HepG2 (cell line): ENCODE measurements around the gene ACTN4. TPM values are rescaled to one million over a fixed set of nuclear protein-coding genes. Genes with fewer than 3 reads are reported as not detected.

Experiments used
- GATAD1 ChIP-seq: IDR thresholded peaks from 2 replicates; pipeline ENCODE4 v1.6.1; 2016; ENCODE audit warnings: missing genetic modification reagents, missing compliant biosample characterization
- GFI1 ChIP-seq: sonication (generic); formaldehyde crosslinking; IDR thresholded peaks from 2 replicates; pipeline ENCODE4 v1.5.0; 2020; ENCODE audit warnings: missing genetic modification reagents, mild to moderate bottlenecking, borderline replicate concordance
- JUND ChIP-seq: sonication (generic); formaldehyde crosslinking; IDR thresholded peaks from 2 replicates; pipeline ENCODE4 v1.8.0; 2022; ENCODE audit warnings: mild to moderate bottlenecking, missing genetic modification reagents
- NCOA2 ChIP-seq: sonication (generic); formaldehyde crosslinking; IDR thresholded peaks from 2 replicates; pipeline ENCODE4 v1.8.0; 2022; ENCODE audit warnings: inconsistent platforms
- NFATC3 ChIP-seq: sonication (generic); formaldehyde crosslinking; IDR thresholded peaks from 2 replicates; pipeline ENCODE4 v1.5.1; 2020; ENCODE audit warnings: mild to moderate bottlenecking, missing genetic modification reagents
- SIX1 ChIP-seq: sonication (generic); formaldehyde crosslinking; IDR thresholded peaks from 2 replicates; pipeline ENCODE4 v1.4.0; 2020; ENCODE audit warnings: missing genetic modification reagents, borderline replicate concordance
- TEAD2 ChIP-seq: sonication (generic); formaldehyde crosslinking; IDR thresholded peaks from 2 replicates; pipeline ENCODE4 v1.9.0; 2021; ENCODE audit warnings: missing genetic modification reagents
- ZNF354B ChIP-seq: sonication (generic); formaldehyde crosslinking; IDR thresholded peaks from 2 replicates; pipeline ENCODE4 v1.8.0; 2022; ENCODE audit warnings: mild to moderate bottlenecking, missing genetic modification reagents
- ZNF629 ChIP-seq: sonication (generic); formaldehyde crosslinking; conservative IDR thresholded peaks from 2 replicates; pipeline ENCODE4 v1.5.0; 2020; ENCODE audit warnings: missing genetic modification reagents
- ZNF749 ChIP-seq: sonication (generic); formaldehyde crosslinking; IDR thresholded peaks from 2 replicates; pipeline ENCODE4 v1.8.0; 2022; ENCODE audit warnings: mild to moderate bottlenecking, missing genetic modification reagents, moderate library complexity, borderline replicate concordance
- polyA plus RNA-seq, 8 experiments: library from polyadenylated mRNA; depleted of rRNA in 3 of 8; stranded (reverse) in 7 of 8; unstranded in 1 of 8; fragments of >200 nt; fragmentation: Illumina TruSeq in 4 of 8; extraction: Trizol in 4 of 8; gene quantifications; 2 replicates each; pipeline versions ENCODE4 v1.2.1 to v1.2.3, GENCODE V29; 2011 to 2016; ENCODE audit warnings: low read depth in 4 of 8, missing spikeins in 1 of 8, mixed read lengths in 1 of 8; ENCODE audit not compliant: insufficient read depth in 1 of 8
- total RNA-seq, 5 experiments: library from RNA; depleted of rRNA; stranded (reverse); fragments of >200 nt; fragmentation: Illumina TruSeq; extraction: Trizol; gene quantifications; 2 replicates each; pipeline ENCODE4 v1.2.3, GENCODE V29; 2016; ENCODE audit warnings: low read depth in 1 of 5
- TF ChIP-seq, protein P1 (sequence below): sonication (generic); formaldehyde crosslinking; IDR thresholded peaks from 2 replicates; pipeline ENCODE4 v1.5.1; 2020; ENCODE audit warnings: mild to moderate bottlenecking, missing genetic modification reagents, moderate library complexity
- TF ChIP-seq, protein P2 (sequence below): sonication (generic); formaldehyde crosslinking; conservative IDR thresholded peaks from 2 replicates; pipeline ENCODE4 v1.4.0; 2020; ENCODE audit warnings: mild to moderate bottlenecking, missing genetic modification reagents, moderate library complexity
- TF ChIP-seq, protein P3 (sequence below): sonication (generic); formaldehyde crosslinking; IDR thresholded peaks from 2 replicates; pipeline ENCODE4 v1.4.0; 2020; ENCODE audit warnings: missing genetic modification reagents
- TF ChIP-seq, protein P4 (sequence below): IDR thresholded peaks from 2 replicates; pipeline ENCODE4 v1.6.1; 2012; ENCODE audit warnings: inconsistent platforms
- TF ChIP-seq, protein P5 (sequence below): IDR thresholded peaks from 2 replicates; pipeline ENCODE4 v1.6.1; 2016

Gene ACTN4
- total and polyA plus RNA-seq, 2 of the 13 experiments (the other 11 are each of a cell fraction or from before 2014, with no cell fraction given): 171 to 192 TPM

DNA sequence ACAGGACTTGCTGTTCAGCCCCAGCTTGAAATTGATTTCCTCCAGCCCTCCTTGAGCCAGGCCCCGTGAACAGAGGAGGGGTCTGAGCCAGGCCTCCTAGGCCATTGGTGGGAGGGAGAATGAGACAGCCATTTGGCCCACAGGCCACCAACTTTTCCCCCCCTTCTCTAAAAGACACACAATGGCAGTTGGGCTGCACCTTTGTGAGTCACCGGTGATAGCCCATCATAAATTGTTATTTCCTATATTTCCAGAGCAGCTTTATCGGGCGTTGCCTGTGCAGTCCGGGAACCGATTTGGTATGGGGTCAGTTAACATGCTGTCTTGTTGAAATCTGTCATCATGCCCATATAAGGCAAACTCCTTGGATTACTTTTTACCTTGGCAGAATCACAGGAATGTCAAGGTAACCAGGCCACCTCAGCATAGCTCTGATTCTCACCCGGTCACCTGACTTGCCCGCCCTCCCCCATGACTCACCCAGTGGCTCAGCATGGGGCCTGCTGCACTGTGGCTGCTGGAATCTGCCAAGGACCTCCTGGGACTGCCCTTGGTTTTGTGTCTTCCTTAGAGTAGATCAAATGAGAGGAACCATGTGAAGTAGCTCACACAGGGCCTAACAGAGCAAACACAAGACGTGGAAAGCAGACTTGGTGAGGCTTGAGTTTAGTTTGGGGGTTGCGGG, 36.1 kb downstream of the ACTN4 start (continued):
- TF ChIP-seq, protein P1, sequence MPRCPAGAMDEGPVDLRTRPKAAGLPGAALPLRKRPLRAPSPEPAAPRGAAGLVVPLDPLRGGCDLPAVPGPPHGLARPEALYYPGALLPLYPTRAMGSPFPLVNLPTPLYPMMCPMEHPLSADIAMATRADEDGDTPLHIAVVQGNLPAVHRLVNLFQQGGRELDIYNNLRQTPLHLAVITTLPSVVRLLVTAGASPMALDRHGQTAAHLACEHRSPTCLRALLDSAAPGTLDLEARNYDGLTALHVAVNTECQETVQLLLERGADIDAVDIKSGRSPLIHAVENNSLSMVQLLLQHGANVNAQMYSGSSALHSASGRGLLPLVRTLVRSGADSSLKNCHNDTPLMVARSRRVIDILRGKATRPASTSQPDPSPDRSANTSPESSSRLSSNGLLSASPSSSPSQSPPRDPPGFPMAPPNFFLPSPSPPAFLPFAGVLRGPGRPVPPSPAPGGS (CRISPR knock-in tag): no peak
- TF ChIP-seq, protein P2, sequence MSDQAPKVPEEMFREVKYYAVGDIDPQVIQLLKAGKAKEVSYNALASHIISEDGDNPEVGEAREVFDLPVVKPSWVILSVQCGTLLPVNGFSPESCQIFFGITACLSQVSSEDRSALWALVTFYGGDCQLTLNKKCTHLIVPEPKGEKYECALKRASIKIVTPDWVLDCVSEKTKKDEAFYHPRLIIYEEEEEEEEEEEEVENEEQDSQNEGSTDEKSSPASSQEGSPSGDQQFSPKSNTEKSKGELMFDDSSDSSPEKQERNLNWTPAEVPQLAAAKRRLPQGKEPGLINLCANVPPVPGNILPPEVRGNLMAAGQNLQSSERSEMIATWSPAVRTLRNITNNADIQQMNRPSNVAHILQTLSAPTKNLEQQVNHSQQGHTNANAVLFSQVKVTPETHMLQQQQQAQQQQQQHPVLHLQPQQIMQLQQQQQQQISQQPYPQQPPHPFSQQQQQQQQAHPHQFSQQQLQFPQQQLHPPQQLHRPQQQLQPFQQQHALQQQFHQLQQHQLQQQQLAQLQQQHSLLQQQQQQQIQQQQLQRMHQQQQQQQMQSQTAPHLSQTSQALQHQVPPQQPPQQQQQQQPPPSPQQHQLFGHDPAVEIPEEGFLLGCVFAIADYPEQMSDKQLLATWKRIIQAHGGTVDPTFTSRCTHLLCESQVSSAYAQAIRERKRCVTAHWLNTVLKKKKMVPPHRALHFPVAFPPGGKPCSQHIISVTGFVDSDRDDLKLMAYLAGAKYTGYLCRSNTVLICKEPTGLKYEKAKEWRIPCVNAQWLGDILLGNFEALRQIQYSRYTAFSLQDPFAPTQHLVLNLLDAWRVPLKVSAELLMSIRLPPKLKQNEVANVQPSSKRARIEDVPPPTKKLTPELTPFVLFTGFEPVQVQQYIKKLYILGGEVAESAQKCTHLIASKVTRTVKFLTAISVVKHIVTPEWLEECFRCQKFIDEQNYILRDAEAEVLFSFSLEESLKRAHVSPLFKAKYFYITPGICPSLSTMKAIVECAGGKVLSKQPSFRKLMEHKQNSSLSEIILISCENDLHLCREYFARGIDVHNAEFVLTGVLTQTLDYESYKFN (CRISPR knock-in tag): peak; percentile 72
- TF ChIP-seq ZNF749 (CRISPR knock-in tag) (no peak), GFI1 (CRISPR knock-in tag) (peak; percentile 82), ZNF354B (no peak), NCOA2 (CRISPR knock-in tag) (peak; percentile 71; the same call in 1 of the 2 replicates), ZNF629 (no peak), SIX1 (CRISPR knock-in tag) (peak; percentile 15; the same call in 1 of the 2 replicates), NFATC3 (no peak), GATAD1 (CRISPR knock-in tag) (0 out of 2 replicates have a peak, but pooled peaks have one; percentile 29), TEAD2 (no peak), JUND (CRISPR knock-in tag) (peak; percentile 90)
- TF ChIP-seq, protein P3, sequence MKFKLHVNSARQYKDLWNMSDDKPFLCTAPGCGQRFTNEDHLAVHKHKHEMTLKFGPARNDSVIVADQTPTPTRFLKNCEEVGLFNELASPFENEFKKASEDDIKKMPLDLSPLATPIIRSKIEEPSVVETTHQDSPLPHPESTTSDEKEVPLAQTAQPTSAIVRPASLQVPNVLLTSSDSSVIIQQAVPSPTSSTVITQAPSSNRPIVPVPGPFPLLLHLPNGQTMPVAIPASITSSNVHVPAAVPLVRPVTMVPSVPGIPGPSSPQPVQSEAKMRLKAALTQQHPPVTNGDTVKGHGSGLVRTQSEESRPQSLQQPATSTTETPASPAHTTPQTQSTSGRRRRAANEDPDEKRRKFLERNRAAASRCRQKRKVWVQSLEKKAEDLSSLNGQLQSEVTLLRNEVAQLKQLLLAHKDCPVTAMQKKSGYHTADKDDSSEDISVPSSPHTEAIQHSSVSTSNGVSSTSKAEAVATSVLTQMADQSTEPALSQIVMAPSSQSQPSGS (CRISPR knock-in tag): peak; percentile 14; the same call in 1 of the 2 replicates
- TF ChIP-seq, protein P4, sequence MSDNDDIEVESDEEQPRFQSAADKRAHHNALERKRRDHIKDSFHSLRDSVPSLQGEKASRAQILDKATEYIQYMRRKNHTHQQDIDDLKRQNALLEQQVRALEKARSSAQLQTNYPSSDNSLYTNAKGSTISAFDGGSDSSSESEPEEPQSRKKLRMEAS: peak; percentile 66
- TF ChIP-seq, protein P5, sequence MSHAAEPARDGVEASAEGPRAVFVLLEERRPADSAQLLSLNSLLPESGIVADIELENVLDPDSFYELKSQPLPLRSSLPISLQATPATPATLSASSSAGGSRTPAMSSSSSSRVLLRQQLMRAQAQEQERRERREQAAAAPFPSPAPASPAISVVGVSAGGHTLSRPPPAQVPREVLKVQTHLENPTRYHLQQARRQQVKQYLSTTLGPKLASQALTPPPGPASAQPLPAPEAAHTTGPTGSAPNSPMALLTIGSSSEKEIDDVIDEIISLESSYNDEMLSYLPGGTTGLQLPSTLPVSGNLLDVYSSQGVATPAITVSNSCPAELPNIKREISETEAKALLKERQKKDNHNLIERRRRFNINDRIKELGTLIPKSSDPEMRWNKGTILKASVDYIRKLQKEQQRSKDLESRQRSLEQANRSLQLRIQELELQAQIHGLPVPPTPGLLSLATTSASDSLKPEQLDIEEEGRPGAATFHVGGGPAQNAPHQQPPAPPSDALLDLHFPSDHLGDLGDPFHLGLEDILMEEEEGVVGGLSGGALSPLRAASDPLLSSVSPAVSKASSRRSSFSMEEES (CRISPR knock-in tag): peak; percentile 97
